ENCODE data around the gene BTF3. TPM values are rescaled to one million over a fixed set of nuclear protein-coding genes. Genes with fewer than 3 reads are reported as not detected.

BTF3 gene
- total RNA-seq, 1 experiment from 2014 or later: 861 TPM

DNA sequence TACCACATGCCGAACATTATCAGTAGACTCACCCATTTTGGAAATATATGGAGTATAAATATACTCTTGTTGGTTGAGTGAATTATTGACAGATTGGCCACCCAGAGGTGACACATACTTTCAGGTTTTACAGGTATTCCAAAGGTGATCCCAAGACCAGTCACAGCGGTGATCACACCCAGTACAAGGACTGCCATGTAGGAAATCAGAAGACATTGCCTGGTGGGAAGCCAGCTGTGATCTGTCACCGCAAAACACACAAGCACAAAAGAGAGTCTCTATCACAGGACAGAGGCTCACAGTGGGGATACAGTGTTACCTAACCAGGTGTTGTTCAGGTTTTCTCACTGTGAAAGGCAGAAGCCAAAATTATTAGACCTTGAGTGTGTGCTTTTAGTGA is 15.8 kb downstream of the BTF3 start:
- Histone ChIP-seq H4K91ac (ENCODE audit: insufficient read length, low read depth, low read length) (no peak overlapping the region), H3K18ac (ENCODE audit: insufficient read length, low read depth, low read length) (no peak overlapping the region), H3K79me1 (ENCODE audit: insufficient read depth, low read depth, low read length, poor library complexity, severe bottlenecking) (no peaks in the 10 kb centered on the region), H2AFZ (ENCODE audit: low read length) (no peak overlapping the region), H2BK15ac (ENCODE audit: low read depth, low read length) (no peak overlapping the region), H3K14ac (ENCODE audit: insufficient read depth, low read length) (no peak overlapping the region), H3K4me2 (ENCODE audit: insufficient read depth, insufficient read length, low read length) (no peak overlapping the region), H2BK12ac (ENCODE audit: insufficient read length, low read depth, low read length) (no peak overlapping the region), H3T11ph (ENCODE audit: low read length) (no peak overlapping the region), H4K5ac (ENCODE audit: insufficient read length, low read depth, low read length) (no peak overlapping the region), H3K4me1 (ENCODE audit: insufficient read depth, low read length) (no peaks in the 10 kb centered on the region; the same call in 1 of the 2 replicates), H3K23me2 (ENCODE audit: insufficient read length, low read depth, low read length, poor library complexity, severe bottlenecking) (no peaks in the 10 kb centered on the region), H3K9me3 (ENCODE audit: control insufficient read depth, low read depth, low read length) (no peaks in the 10 kb centered on the region), H3K23ac (ENCODE audit: insufficient read length, low read depth, low read length) (no peak overlapping the region), H3K27ac (ENCODE audit: insufficient read length, low read depth, low read length) (no peak overlapping the region), H4K20me1 (ENCODE audit: control insufficient read depth, insufficient read depth, insufficient read length) (no peaks in the 10 kb centered on the region), H2BK120ac (ENCODE audit: low read depth, low read length, poor library complexity, severe bottlenecking) (no peak overlapping the region), H4K8ac (replicated peaks; ENCODE audit: insufficient read length, low read depth, low read length) (no peak overlapping the region), H3K9ac (ENCODE audit: extremely low read depth, insufficient read length, low read length) (no peak overlapping the region), H3K79me2 (ENCODE audit: insufficient read depth, low read length) (no peaks in the 10 kb centered on the region), H3K27me3 (ENCODE audit: insufficient read depth, low read length) (no peaks in the 10 kb centered on the region), H3K56ac (ENCODE audit: insufficient read length, low read depth, low read length) (no peak overlapping the region), H2BK5ac (ENCODE audit: insufficient read length, low read length) (no peak overlapping the region), H3K4ac (ENCODE audit: low read depth, low read length) (no peak overlapping the region), H2BK20ac (ENCODE audit: low read depth, low read length, poor library complexity, severe bottlenecking) (no peak overlapping the region), H2AK5ac (ENCODE audit: insufficient read length, low read length) (no peak overlapping the region)
- WGBS (ENCODE audit: extremely low coverage, insufficient read length, low lambda C conversion rate): no CpG with 5 or more reads among the region's 3 CpGs
- Mint-ChIP-seq H3K4me3 (no peak overlapping the region), H3K27ac (no peak overlapping the region), H3K36me3 (ENCODE audit: insufficient read depth in 1 of 3, low read depth in 3 of 3) (peaks cover 0 to 3% (median 0%) of the 10 kb centered on the region in 3 experiments; a peak in 2 of 7 replicates), H3K4me1 (peaks cover 6 to 10% of the 10 kb centered on the region in 2 experiments), H3K9me3 (no peaks in the 10 kb centered on the region), H3K27me3 (ENCODE audit: low read depth) (peaks cover 5% of the 10 kb centered on the region)
- TF ChIP-seq, protein P1, sequence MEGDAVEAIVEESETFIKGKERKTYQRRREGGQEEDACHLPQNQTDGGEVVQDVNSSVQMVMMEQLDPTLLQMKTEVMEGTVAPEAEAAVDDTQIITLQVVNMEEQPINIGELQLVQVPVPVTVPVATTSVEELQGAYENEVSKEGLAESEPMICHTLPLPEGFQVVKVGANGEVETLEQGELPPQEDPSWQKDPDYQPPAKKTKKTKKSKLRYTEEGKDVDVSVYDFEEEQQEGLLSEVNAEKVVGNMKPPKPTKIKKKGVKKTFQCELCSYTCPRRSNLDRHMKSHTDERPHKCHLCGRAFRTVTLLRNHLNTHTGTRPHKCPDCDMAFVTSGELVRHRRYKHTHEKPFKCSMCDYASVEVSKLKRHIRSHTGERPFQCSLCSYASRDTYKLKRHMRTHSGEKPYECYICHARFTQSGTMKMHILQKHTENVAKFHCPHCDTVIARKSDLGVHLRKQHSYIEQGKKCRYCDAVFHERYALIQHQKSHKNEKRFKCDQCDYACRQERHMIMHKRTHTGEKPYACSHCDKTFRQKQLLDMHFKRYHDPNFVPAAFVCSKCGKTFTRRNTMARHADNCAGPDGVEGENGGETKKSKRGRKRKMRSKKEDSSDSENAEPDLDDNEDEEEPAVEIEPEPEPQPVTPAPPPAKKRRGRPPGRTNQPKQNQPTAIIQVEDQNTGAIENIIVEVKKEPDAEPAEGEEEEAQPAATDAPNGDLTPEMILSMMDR (conservative IDR thresholded peaks at IDR 0.05): no peak
- DNase-seq: no peak

Data from H9 (cell line).